22Rv1 (cell line): ENCODE measurements around the gene KCND2.

Experiments used
- CTCF ChIP-seq: fragments of 450-650 bp; IDR thresholded peaks from 2 replicates; pipeline ENCODE4 v1.5.1; 2017; ENCODE audit warnings: mild to moderate bottlenecking
- ZFX ChIP-seq: fragments of 450-650 bp; IDR thresholded peaks from 2 replicates; pipeline ENCODE4 v1.6.1; 2017; ENCODE audit warnings: antibody characterized with exemption, borderline replicate concordance

- no peak for TF ChIP-seq CTCF
- TF ChIP-seq ZFX: no peak
Measured at GRCh38 chr7:120732256-120732655, 459.3 kb downstream of the KCND2 start.
